Tibial nerve (tissue), 4 donors: ENCODE measurements around the gene IL34. TPM values are rescaled to one million over a fixed set of nuclear protein-coding genes. Genes with fewer than 3 reads are reported as not detected.

Experiments used
- DNase-seq, 2 donors: peaks; one replicate each; pipeline ENCODE4 v3.0.0-alpha.2; 2019; ENCODE audit warnings: low spot score in 2 of 2
- H3K27ac ChIP-seq, 4 donors: fragments of 200-600 bp; sonication (generic) in 3 of 4; one replicate each; pipeline ENCODE4 v1.5.1; 2017 to 2019; ENCODE audit warnings: mild to moderate bottlenecking in 1 of 4
- H3K27me3 ChIP-seq, 2 donors: fragments of 200-600 bp; sonication (generic) in 1 of 2; one replicate each; pipeline versions ENCODE4 v1.5.1 to v1.6.0; 2017 to 2019
- H3K36me3 ChIP-seq, 3 donors: fragments of 200-600 bp; sonication (generic); one replicate each; pipeline ENCODE4 v1.5.1; 2018 to 2019
- H3K4me1 ChIP-seq, 4 donors: fragments of 200-600 bp; sonication (generic) in 3 of 4; one replicate each; pipeline ENCODE4 v1.5.1; 2017 to 2019
- H3K4me3 ChIP-seq, 4 donors: fragments of 200-600 bp; sonication (generic) in 3 of 4; one replicate each; pipeline ENCODE4 v1.5.1; 2017 to 2019; ENCODE audit warnings: mild to moderate bottlenecking in 1 of 4, moderate library complexity in 1 of 4
- H3K9me3 ChIP-seq, 4 donors: fragments of 200-600 bp; sonication (generic) in 3 of 4; one replicate each; pipeline ENCODE4 v1.5.1; 2017 to 2019
- CTCF ChIP-seq, 5 experiments: fragments of 200-600 bp in 3 of 5; fragments of 450-650 bp in 2 of 5; sonication (generic) in 3 of 5; IDR thresholded peaks; one replicate each; pipeline ENCODE4 v1.5.1; 2016 to 2019; ENCODE audit warnings: antibody characterized with exemption in 5 of 5, mild to moderate bottlenecking in 3 of 5, moderate library complexity in 2 of 5
- EP300 ChIP-seq, 2 donors: sonication (generic); formaldehyde crosslinking; IDR thresholded peaks; one replicate each; pipeline ENCODE4 v1.6.1; 2017; ENCODE audit warnings: antibody characterized with exemption in 2 of 2, mild to moderate bottlenecking in 1 of 2
- POLR2A ChIP-seq, 2 donors: fragments of 450-650 bp; IDR thresholded peaks; one replicate each; pipeline ENCODE4 v1.6.1; 2017; ENCODE audit warnings: antibody characterized with exemption in 2 of 2, mild to moderate bottlenecking in 2 of 2, moderate library complexity in 2 of 2
- WGBS, 2 donors: methylation state at CpG; one replicate each; pipeline ENCODE4 v1.1.5; 2018; 5-methylcytosine and 5-hydroxymethylcytosine counted together
- total RNA-seq, 4 donors: library from RNA; depleted of rRNA; stranded (reverse); fragments of >200 nt; gene quantifications; one replicate each; pipeline ENCODE4 v1.1.0, GENCODE V29; 2016

IL34 gene
- 10 to 100 TPM; 49.6 to 89.4 (median 60.9) TPM for total RNA-seq

DNA sequence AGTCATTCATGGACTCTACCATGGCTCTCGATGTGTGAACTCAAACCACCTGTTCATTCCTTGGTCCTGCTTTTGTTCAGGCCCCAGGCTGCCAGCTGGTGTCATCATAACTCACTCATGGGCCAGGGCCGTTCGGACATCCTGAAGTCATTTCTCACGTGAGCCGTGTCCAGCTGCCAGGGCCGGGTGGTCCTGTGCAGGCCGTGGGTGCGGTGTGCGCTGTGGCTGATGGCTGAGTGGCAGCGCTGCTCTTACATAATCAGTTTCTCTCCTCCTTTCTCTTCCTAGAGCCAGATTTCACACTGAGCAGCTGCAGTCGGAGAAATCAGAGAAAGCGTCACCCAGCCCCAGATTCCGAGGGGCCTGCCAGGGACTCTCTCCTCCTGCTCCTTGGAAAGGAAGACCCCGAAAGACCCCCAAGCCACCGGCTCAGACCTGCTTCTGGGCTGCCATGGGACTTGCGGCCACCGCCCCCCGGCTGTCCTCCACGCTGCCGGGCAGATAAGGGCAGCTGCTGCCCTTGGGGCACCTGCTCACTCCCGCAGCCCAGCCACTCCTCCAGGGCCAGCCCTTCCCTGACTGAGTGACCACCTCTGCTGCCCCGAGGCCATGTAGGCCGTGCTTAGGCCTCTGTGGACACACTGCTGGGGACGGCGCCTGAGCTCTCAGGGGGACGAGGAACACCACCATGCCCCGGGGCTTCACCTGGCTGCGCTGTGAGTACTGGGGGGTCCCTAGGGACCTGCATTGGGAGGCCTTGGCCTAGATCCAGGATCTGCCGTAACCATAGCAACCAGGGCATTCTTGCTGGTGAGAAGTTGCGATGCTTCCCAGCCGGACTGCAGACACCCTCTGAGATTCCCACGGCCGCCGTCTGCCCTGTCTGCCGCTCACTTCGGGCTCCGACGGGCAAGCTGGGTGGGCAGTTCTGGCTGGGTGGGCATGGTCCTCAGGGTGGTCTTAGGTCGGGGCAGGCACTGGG lies at the start of gene IL34:
Gene IL34 (plus strand): TSS at position 300 of the 982 bp plus-strand sequence. CDS start 389 bp downstream, at position 689.
- 61 to 72% methylated on average over 25 to 29 of the region's 39 CpGs for WGBS, 2 donors
- H3K4me3 ChIP-seq: no peak within 1 kb of the TSS
- no peaks in the 10 kb centered on the region for H3K27me3 ChIP-seq
- TF ChIP-seq EP300 (IDR thresholded peaks at IDR 0.05) (no peak), CTCF (IDR thresholded peaks at IDR 0.05) (no peak), POLR2A (IDR thresholded peaks at IDR 0.05) (no peak)
- peak within 1 kb of the TSS in 3 of 4 donors; percentile 37 to 85 (median 81) for H3K27ac ChIP-seq
- DNase-seq: no peak
- peaks cover 0 to 55% (median 8%) of the 10 kb centered on the region in 4 donors for H3K4me1 ChIP-seq
- peaks cover 0 to 21% (median 0%) of the 10 kb centered on the region in 3 donors for H3K36me3 ChIP-seq
- H3K9me3 ChIP-seq: no peaks in the 10 kb centered on the region

DNA sequence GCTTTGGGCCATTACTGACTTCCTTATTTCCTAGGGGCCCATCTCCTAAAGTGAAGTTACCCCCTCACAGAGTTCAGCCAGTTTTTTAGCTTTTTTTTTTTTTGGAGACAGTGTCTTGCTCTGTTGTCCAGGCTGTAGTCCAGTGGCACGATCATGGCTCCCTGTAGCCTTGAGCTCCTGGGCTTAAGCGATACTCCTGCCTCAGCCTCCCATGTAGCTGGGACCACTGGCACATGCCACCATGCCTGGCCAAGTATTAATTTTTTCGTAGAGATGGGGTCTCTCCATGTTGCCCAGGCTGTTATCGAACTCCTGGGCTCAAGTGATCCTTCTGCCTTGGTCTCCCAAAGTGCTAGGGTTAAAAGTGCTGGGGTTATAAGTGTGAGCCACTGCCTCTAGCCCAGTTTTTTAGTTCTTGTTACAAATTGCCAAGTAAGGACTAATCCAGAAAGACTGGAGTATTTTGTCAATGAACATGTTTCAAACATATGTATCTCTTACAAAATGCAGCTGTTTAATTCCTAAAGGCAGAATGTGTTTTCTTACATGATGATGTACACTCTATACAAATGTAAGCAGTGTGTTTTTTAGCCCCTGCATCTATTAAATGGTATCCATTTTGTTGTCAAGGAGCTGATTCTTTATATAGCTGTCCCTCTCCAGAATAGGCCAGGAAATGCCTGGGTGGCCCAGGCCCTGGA lies 49.1 kb upstream of the IL34 start:
- H3K27ac ChIP-seq: peak overlapping the region in 3 of 4 donors; percentile 4 to 79 (median 48)

DNA sequence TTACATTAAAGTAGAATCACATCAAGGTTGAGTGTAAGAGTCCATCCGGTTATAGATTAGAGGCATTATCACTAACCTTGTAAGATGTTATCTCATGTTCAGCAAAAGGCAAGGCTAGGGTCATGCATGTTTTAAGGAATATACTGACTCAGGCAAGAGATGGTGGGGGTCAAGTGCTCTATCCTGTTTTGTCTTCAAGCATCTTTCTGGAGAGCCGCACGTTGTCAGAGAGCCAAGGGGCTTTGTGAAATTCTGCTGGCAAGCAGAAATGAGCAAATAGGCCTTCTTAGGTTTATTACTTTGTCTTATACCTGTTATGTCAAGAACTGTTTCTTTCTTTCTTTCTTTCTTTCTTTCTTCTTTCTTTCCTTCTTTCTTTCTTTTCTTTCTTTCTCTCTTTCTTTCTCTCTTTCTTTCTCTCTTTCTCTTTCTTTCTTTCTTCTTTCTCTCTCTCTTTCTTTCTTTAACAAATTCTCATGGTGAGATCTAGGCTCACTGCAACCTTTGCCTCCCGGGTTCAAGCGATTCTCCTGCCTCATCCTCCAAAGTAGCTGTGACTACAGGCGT lies 47.3 kb upstream of the IL34 start:
- Histone ChIP-seq H3K27me3 (no peaks in the 10 kb centered on the region), H3K4me1 (peaks cover 0 to 80% (median 22%) of the 10 kb centered on the region in 4 donors), H3K9me3 (no peaks in the 10 kb centered on the region), H3K4me3 (no peak overlapping the region), H3K36me3 (peaks cover 0 to 5% (median 0%) of the 10 kb centered on the region in 3 donors), H3K27ac (peak overlapping the region in 3 of 4 donors; percentile 5 to 79 (median 48))
- WGBS, 2 donors: 67% methylated on average over 6 of the region's 6 CpGs
- TF ChIP-seq POLR2A (IDR thresholded peaks at IDR 0.05) (no peak), EP300 (IDR thresholded peaks at IDR 0.05) (no peak), CTCF (IDR thresholded peaks at IDR 0.05) (no peak)
- DNase-seq: no peak

More for the DNA sequence above, 49.1 kb upstream of the IL34 start:
- no peak for DNase-seq
- H3K27me3 ChIP-seq: no peaks in the 10 kb centered on the region
- no peaks in the 10 kb centered on the region for H3K9me3 ChIP-seq
- 83 to 88% methylated on average over 4 of the region's 4 CpGs for WGBS, 2 donors
- peaks cover 0 to 77% (median 23%) of the 10 kb centered on the region in 4 donors for H3K4me1 ChIP-seq
- H3K4me3 ChIP-seq: no peak overlapping the region
- peaks cover 0 to 5% (median 0%) of the 10 kb centered on the region in 3 donors for H3K36me3 ChIP-seq
- TF ChIP-seq EP300 (IDR thresholded peaks at IDR 0.05) (no peak), POLR2A (IDR thresholded peaks at IDR 0.05) (no peak), CTCF (IDR thresholded peaks at IDR 0.05) (no peak)

DNA sequence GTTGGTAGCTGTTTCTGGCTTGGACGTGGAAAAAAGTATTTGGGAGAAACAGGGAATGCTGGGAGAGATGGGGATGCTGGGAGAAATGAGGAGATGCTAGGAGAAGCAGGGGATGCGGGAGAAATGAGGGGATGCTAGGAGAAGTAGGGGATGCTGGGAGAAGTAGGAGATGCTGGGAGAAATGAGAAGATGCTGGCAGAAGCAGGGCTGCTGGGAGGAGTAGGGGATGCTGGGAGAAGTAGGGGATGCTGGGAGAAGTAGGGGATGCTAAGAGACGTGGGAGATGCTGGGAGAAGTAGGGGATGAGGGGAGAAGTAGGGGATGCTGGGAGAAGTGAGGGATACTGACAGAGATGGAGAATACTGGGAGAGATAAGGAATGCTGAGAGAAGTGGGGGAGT lies 45.6 kb upstream of the IL34 start:
- Histone ChIP-seq H3K4me3 (no peak overlapping the region), H3K4me1 (peaks cover 0 to 84% (median 21%) of the 10 kb centered on the region in 4 donors), H3K27ac (peak overlapping the region; percentile 5 to 79 (median 56)), H3K9me3 (no peaks in the 10 kb centered on the region), H3K36me3 (peaks cover 0 to 5% (median 0%) of the 10 kb centered on the region in 3 donors), H3K27me3 (no peaks in the 10 kb centered on the region)
- DNase-seq: no peak
- TF ChIP-seq EP300 (IDR thresholded peaks at IDR 0.05): no peak
- no peak for TF ChIP-seq POLR2A (IDR thresholded peaks at IDR 0.05)
- TF ChIP-seq CTCF (IDR thresholded peaks at IDR 0.05): no peak
- WGBS, 2 donors: 84 to 87% methylated on average over 3 of the region's 3 CpGs
